Measurements from ENCODE around the gene ITGA1.

The ITGA1 gene

GRCh38 chr5:52981507-52981906 lies 193.8 kb downstream of the ITGA1 start:
- DNase-seq = no peak

- DNase-seq = no peak
Observed at GRCh38 chr5:52983731-52984636, 196.3 kb downstream of the ITGA1 start.

GRCh38 chr5:52985306-52985705 lies 197.6 kb downstream of the ITGA1 start:
- no peak for DNase-seq

DNA sequence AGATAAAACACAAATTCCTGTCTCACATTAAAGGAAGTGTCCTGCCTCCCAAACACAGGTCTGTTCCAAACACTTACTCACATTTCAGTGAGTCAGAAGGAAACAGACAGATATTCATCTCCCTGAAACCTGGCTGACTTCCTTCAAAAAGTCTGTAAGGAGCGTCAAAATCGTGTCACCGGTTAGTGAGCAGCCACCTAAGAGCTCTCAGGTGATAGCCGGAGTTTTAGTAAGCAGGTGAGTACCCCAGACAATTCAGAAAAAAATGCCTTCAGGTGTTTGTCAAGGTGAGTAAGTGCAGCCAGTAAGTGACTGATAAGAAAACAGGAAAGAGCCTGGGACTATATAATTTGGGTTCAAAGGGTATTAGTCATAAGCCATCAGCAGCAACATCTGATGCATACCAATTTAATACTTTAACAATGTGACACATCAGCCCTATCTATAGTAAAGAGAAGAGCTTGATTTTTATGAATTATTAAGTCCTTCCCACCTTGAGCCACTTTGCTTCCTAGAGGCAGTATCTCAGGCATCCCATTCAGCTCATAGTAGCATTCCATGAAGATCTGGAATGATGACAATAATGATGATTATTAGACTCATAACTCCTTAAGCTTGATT lies 200.1 kb downstream of the ITGA1 start:
- no peak for DNase-seq

- DNase-seq = no peak
Observed at GRCh38 chr5:52988335-52989024, 200.8 kb downstream of the ITGA1 start.

- DNase-seq = peak; percentile 23
Observed at GRCh38 chr5:52989025-52989780, 201.5 kb downstream of the ITGA1 start, which contains the start of gene ITGA2. Gene ITGA2 (plus strand): TSS chr5:52989352. CDS start chr5:52989469, 117 bp downstream.

GRCh38 chr5:52989781-52990527 lies 202.2 kb downstream of the ITGA1 start:
- DNase-seq = peak; percentile 18

- no peak for DNase-seq
Observed at GRCh38 chr5:52990528-52990925, 202.8 kb downstream of the ITGA1 start.

DNA sequence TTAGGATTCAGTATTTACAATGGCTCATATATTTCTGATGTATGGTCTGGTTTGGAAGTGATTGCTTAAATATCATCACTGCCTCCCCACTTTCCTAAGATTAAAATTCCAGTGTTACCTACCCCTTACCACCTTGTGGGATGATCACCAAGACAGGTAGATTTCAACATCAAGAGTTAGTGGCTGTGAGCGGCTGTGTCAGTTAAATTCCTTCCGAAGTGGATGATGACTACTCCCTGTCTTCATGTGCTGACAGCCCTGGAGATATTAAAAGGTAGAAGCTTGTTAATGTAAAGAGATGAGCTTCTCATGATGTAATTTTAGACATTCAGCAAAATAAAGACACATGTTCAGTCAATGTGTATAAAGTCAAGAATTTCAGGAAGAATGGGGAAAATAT lies 205.7 kb downstream of the ITGA1 start:
- DNase-seq = no peak

DNA sequence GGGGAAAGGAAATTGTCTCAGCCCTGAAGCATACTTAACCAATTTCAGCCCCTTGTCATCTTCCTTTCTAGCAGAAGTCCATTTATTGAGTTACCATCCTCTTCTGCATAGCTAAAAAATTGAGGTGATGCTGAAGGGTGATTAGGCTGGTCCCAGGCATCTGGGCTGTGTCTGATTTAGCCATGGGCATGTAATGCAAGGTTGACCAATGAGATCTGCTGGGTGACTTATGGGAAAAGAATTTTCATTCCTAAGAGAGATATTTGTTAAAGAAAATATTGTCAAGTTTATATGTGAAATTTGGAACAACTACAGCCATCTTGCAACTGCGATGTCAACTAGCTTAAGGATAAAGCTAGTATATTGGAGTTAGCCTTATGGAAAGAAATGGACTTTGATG lies 206.6 kb downstream of the ITGA1 start:
- DNase-seq = no peak

DNA sequence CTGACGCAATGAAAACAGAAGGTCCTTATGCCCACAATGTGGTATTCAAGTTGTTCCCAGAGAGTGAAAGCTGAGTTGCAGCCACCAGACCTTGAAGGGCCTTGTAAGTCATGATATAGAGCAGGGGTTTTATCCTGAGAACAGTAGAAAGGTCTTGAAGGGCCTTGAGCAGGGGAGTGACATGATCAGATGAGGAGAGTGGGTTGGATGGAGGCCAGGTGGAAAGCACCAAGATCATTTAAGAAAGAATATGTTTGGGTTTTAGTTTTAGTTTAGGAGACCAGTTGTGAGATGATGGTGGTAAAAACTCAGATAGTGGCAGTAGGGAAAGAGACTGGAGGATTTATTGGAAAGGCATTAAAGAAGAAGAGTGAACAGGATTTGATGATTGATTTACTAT lies 207.4 kb downstream of the ITGA1 start:
- no peak for DNase-seq

DNA sequence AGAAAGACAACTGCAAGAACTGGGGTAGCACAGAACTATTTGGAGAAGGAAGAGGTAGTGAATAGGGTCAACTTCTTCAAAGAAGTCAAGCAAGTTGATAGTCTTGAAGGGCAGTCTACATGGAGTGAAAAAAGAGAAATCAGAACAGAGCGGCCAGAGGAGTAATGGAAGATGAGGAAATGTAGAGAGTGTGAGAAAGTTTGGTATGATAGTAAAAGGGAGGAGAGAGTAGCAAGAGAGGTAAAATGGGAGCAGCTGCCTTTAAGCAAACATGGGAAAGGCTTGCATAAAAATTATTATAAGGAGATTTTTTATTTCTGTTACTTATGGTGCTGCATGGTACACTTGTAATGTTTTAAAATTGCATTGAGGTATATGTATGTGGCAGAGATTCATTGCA lies 208.2 kb downstream of the ITGA1 start:
- no peak for DNase-seq

DNA sequence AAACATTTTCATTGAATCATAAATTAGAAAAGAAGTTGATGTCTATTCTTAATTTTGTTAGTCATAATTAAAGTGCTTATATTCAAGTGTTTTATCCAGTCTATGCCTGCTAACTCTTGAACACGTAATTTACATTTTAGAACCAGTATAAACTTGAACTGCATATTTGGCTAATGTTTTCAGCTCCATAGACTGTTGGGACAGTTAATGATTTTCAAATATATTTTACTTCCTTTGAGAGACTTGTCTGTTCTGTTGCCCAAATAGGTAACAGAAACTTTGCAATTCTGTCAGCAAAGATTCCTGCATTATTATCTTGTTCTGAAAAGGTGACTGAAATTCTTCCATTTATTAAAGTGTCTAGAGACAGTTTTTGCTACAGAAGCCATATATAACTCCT lies 209.3 kb downstream of the ITGA1 start:
- DNase-seq = no peak

GRCh38 chr5:52997424-52997823 lies 209.7 kb downstream of the ITGA1 start:
- DNase-seq = no peak

DNA sequence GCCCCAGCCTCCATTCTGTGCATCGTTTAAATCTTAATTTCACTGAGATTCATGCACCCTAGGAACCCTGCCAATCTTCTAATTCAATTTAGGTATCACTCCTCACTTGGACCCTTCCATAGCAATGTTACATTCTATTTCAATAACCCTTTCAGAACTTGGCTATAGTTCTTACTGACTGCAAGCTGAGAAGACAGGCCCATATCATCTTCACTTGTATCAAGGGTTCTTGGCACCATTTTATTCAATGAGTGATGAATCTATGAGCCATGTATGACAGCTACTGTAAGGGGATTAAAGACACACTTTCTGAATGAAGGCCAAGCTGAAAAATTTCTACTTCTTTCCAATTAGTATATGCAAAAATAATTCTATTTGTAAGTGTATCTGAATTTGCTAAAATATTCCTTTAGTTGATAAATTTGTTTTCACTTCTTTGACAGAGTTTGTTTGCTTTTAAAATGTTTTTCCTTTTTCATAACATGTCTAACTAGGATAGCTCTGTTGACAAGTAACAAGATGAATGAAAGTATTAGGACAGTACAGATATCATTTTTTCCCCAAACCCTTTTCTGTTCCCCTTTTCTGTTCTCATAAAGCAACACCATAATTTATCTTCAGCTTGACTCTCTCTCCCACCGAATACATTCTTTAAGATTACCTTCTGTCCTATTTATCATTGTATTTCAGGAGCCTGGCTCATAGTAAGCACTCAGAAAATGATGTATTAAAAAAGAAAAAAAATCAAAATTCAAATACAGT lies 211.0 kb downstream of the ITGA1 start:
- DNase-seq = no peak

GRCh38 chr5:52999344-52999949 lies 211.7 kb downstream of the ITGA1 start:
- DNase-seq = no peak

DNA sequence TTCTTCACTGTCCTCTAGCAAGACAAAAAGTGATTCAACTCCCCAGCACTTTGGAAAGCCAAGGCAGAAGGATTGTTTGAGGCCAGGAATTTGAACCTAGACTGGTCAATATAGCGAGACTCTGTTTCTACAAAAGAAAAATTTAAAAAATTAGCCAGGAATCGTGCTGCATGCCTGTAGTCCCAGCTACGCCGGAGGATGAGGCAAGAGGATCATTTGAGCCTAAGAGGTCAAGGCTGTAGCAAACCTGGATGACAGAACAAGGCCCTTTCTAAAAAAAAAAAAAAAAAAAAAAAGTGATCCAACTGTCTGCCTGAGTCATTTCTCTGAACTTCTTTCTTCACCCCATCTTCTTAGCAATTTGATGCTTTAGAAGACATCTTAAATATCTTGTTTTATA lies 213.8 kb downstream of the ITGA1 start:
- no peak for DNase-seq

DNA sequence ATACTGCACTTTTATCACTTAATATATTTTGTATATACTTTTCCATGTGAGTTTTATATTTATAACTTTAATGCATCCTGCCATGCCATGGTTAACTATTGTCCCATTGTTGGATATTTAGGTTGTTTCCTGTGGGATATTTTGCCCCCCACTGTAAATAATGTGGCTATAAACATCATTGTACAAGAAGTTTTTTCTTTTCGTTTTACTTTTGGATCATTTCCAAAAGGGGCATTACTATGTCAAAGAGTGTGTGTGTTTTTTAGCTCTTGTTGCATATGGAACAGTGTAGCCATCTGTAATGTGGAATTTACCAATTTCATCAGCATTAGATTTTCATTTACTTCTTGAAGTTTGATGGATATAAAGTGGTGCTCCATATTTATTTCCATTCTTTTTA lies 214.8 kb downstream of the ITGA1 start:
- DNase-seq = no peak

GRCh38 chr5:53003144-53003543 lies 215.4 kb downstream of the ITGA1 start:
- no peak for DNase-seq

DNA sequence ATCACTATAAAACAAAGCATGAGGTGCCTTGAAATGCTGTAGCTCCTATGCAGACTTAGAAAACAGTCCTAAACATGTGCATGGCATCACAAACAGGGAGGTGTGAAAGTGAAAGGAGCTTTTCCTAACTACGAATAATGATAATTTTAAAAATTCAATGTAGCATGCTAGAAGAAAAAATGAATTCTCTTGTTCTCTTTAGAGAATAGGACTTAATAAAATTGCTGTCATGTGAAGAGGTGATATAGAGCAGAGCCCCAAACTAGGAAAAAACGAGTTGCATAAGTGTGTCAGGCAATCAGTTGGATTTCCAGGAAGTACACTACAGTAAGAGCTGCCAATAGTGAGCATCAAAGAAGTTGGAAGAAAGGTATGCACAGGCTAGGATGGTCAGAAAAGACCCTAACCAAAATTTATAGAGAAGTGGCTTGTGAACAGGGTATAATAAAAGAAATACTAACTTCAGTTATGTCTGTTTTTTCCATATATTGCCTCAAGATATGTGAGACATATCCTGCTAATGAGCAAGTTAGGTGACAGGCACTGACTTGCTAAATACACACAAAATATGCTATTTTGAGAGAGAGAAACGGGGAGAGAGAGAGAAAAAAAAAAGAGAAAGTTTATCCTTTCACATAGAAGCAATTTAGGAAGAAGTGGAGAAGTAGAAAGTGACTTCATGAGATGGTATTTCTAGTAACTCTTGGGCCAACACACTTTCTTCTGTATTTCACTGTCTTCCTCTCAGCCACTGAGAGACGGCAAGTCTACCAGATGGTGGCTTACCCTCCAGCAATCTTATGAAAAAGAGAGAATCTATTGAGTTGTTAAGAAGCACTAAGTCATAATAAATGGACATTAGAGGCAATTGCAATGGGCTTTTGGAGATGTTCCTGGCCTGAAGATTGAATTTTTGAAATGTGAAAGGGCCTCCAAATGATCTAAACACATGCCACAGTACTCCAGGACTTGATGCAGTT lies 219.5 kb downstream of the ITGA1 start:
- DNase-seq = no peak

All from stimulated activated CD4-positive, alpha-beta T cell treated with anti-CD3 and anti-CD28 coated beads, Interleukin-12 subunit alpha, Interleukin-12 subunit beta, amount 100 ng/mL, for 4 hours (primary cell).